Panc1 (cell line): ENCODE results near the gene C19orf53. TPM values are rescaled to one million over a fixed set of nuclear protein-coding genes. Genes with fewer than 3 reads are reported as not detected.

Source experiments
- ATAC-seq: fragments of 200-7000 bp; cut with Tn5 transposase; 2 replicates; pipeline ENCODE4 v1.9.1; 2020; ENCODE audit warnings: mild to moderate bottlenecking, moderate library complexity
- BruUV-seq: library from RNA; stranded (reverse); fragments of 400-500 nt; replicated peaks from 2 replicates; lab custom pipeline; 2021; lab: Mats Ljungman, UMichigan
- CTCF ChIA-PET: fragments of 300-600 bp; sonication (Branson Sonifier 250); formaldehyde crosslinking; loops from one replicate; lab custom pipeline; 2022; ENCODE audit warnings: antibody characterized with exemption; lab: Charles Lee
- POLR2A ChIA-PET: fragments of 300-600 bp; sonication (Branson Sonifier 250); formaldehyde crosslinking; loops from one replicate; lab custom pipeline; 2022; ENCODE audit warnings: antibody characterized with exemption; lab: Charles Lee
- DNase-seq: peaks from one replicate; pipeline ENCODE4 v3.0.0-alpha.2; 2010; ENCODE audit warnings: low read depth, low spot score
- H3K27ac ChIP-seq: 2 replicates; pipeline ENCODE4 v1.5.1; 2011; ENCODE audit warnings: mild to moderate bottlenecking, low read length, inconsistent platforms
- H3K27me3 ChIP-seq: fragments of 200-500 bp; sonication (Bioruptor generic); 2 replicates; pipeline ENCODE4 v1.6.0; 2014; ENCODE audit warnings: low read length, inconsistent platforms; ENCODE audit not compliant: control insufficient read depth, insufficient read depth
- H3K36me3 ChIP-seq: fragments of 200-500 bp; sonication (Bioruptor generic); 2 replicates; pipeline ENCODE4 v1.5.1; 2014; ENCODE audit warnings: inconsistent platforms, mild to moderate bottlenecking, low read length, moderate library complexity; ENCODE audit not compliant: control insufficient read depth, insufficient read depth
- H3K4me1 ChIP-seq: 2 replicates; pipeline ENCODE4 v1.5.1; 2011; ENCODE audit warnings: inconsistent platforms, mild to moderate bottlenecking, low read length, moderate library complexity; ENCODE audit not compliant: control insufficient read depth, insufficient read depth
- H3K4me3 ChIP-seq, 2 experiments: 2 replicates each; pipeline ENCODE4 v1.5.1; 2011 to 2012; ENCODE audit warnings: low read depth in 2 of 2, low read length in 2 of 2, mild to moderate bottlenecking in 2 of 2, inconsistent platforms in 1 of 2, moderate library complexity in 1 of 2
- H3K9me3 ChIP-seq: fragments of 200-500 bp; sonication (Bioruptor generic); 2 replicates; pipeline ENCODE4 v1.5.1; 2014; ENCODE audit warnings: low read depth, mild to moderate bottlenecking, inconsistent platforms, low read length, moderate library complexity; ENCODE audit not compliant: control insufficient read depth, insufficient read depth
- POLR2AphosphoS5 ChIP-seq: IDR thresholded peaks from 2 replicates; pipeline ENCODE4 v1.6.1; 2012; ENCODE audit warnings: mild to moderate bottlenecking, low read depth, low read length, moderate library complexity
- SIN3A ChIP-seq: IDR thresholded peaks from 2 replicates; pipeline ENCODE4 v1.6.1; 2012; ENCODE audit warnings: low read depth, mild to moderate bottlenecking, low read length, moderate library complexity, borderline replicate concordance; ENCODE audit not compliant: insufficient read depth
- TCF7L2 ChIP-seq: IDR thresholded peaks from 2 replicates; pipeline ENCODE4 v1.6.1; 2011; ENCODE audit warnings: mild to moderate bottlenecking, low read depth, low read length, inconsistent platforms
- in situ Hi-C: cut with HindIII; loops from 2 replicates; pipeline ENCODE4 v1.10.0; 2016; ENCODE audit warnings: low sequenced_read_pairs, low pct_unique_long_range_greater_than_20kb
- intact Hi-C: fragments of 100-400 bp; cut with micrococcal nuclease; formaldehyde crosslinking; loops from one replicate; pipeline ENCODE4 v1.10.0; 2022; ENCODE audit not compliant: unreplicated experiment
- total RNA-seq: library from RNA; stranded (reverse); gene quantifications from one replicate; pipeline ENCODE4 v1.2.1, GENCODE V29; 2021; ENCODE audit not compliant: unreplicated experiment
- TF ChIP-seq, protein P1 (sequence below), 2 experiments: IDR thresholded peaks; 2 replicates each; pipeline ENCODE4 v1.6.1; 2011 to 2012; ENCODE audit warnings: low read depth in 2 of 2, control low read depth in 1 of 2, low read length in 1 of 2, mild to moderate bottlenecking in 1 of 2, moderate library complexity in 1 of 2; ENCODE audit not compliant: insufficient read depth in 1 of 2
- TF ChIP-seq, protein P2 (sequence below): fragments of 450-650 bp; IDR thresholded peaks from 2 replicates; pipeline ENCODE4 v1.5.1; 2017; ENCODE audit warnings: mild to moderate bottlenecking

Gene C19orf53
- total RNA-seq, 1 experiment from 2014 or later, result 97.2 TPM

DNA sequence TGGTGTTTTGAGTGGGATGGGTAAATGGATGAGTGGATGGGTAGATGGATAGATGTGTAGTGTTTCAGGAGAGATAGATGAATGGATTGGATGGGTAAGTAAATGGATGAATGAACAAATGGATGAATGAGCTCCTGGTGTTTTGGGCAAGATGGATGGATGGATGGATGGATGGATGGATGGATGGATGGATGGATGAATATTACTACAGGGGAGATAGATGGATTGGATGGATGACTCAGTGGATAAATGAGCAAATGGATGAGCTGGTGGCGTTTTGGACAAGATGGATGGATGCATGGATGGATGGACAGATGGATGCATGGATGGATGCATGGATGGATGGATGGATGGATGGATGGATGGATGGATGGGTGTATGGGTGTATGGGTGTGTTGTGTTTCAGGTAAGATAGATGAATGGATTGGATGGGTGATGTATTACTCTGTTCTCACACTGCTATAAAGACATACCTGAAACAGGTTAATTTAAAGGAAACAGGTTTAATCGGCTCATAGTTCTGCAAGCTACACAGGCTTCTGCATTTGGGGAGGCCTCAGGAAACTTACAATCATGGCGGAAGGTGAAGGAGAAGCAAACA is 33.3 kb downstream of the C19orf53 start:
- in situ Hi-C loops, result no loop called here
- Histone ChIP-seq H3K4me3 (no peak overlapping the region), H3K27ac (no peak overlapping the region), H3K27me3 (no peaks in the 10 kb centered on the region), H3K4me1 (no peaks in the 10 kb centered on the region), H3K9me3 (no peaks in the 10 kb centered on the region), H3K36me3 (no peaks in the 10 kb centered on the region)
- intact Hi-C loops, result no loop called here
- TF ChIP-seq SIN3A, result no peak
- TF ChIP-seq TCF7L2, result no peak
- TF ChIP-seq POLR2AphosphoS5, result no peak
- TF ChIP-seq, protein P1, sequence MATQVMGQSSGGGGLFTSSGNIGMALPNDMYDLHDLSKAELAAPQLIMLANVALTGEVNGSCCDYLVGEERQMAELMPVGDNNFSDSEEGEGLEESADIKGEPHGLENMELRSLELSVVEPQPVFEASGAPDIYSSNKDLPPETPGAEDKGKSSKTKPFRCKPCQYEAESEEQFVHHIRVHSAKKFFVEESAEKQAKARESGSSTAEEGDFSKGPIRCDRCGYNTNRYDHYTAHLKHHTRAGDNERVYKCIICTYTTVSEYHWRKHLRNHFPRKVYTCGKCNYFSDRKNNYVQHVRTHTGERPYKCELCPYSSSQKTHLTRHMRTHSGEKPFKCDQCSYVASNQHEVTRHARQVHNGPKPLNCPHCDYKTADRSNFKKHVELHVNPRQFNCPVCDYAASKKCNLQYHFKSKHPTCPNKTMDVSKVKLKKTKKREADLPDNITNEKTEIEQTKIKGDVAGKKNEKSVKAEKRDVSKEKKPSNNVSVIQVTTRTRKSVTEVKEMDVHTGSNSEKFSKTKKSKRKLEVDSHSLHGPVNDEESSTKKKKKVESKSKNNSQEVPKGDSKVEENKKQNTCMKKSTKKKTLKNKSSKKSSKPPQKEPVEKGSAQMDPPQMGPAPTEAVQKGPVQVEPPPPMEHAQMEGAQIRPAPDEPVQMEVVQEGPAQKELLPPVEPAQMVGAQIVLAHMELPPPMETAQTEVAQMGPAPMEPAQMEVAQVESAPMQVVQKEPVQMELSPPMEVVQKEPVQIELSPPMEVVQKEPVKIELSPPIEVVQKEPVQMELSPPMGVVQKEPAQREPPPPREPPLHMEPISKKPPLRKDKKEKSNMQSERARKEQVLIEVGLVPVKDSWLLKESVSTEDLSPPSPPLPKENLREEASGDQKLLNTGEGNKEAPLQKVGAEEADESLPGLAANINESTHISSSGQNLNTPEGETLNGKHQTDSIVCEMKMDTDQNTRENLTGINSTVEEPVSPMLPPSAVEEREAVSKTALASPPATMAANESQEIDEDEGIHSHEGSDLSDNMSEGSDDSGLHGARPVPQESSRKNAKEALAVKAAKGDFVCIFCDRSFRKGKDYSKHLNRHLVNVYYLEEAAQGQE (IDR thresholded peaks at IDR 0.05; ENCODE audit: insufficient read depth in 1 of 2, low read depth in 2 of 2, low read length in 1 of 2), result no peak
- TF ChIP-seq, protein P2, sequence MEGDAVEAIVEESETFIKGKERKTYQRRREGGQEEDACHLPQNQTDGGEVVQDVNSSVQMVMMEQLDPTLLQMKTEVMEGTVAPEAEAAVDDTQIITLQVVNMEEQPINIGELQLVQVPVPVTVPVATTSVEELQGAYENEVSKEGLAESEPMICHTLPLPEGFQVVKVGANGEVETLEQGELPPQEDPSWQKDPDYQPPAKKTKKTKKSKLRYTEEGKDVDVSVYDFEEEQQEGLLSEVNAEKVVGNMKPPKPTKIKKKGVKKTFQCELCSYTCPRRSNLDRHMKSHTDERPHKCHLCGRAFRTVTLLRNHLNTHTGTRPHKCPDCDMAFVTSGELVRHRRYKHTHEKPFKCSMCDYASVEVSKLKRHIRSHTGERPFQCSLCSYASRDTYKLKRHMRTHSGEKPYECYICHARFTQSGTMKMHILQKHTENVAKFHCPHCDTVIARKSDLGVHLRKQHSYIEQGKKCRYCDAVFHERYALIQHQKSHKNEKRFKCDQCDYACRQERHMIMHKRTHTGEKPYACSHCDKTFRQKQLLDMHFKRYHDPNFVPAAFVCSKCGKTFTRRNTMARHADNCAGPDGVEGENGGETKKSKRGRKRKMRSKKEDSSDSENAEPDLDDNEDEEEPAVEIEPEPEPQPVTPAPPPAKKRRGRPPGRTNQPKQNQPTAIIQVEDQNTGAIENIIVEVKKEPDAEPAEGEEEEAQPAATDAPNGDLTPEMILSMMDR, result no peak
- ChIA-PET POLR2A (no interaction called here), CTCF (interaction anchor here (0.6 kb wide), 1 partner anchor 12 kb away, joined by 3 read pairs; no protein-coding TSS in a partner anchor)
- ATAC-seq (no peak), DNase-seq (no peak)
- BruUV-seq, result no TSS peak

DNA sequence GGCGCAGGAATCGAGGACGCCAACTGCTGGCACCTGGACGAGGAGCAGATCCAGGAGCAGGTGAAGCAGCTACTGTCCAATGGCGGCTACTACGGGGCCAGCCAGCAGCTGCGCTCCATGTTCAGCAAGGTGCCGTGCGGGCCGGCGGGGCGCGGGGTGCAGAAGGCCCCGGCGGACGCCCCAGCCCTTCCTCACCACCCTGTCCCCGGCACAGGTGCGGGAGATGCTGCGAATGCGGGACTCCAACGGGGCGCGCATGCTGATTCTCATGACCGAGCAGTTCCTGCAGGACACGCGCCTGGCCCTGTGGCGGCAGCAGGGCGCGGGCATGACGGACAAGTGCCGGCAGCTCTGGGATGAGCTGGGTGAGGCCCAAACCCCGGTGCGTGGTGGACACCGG is 34.6 kb downstream of the C19orf53 start:
- in situ Hi-C loops (no loop called here), intact Hi-C loops (no loop called here)
- Histone ChIP-seq H3K36me3 (no peaks in the 10 kb centered on the region), H3K4me3 (no peak overlapping the region), H3K4me1 (no peaks in the 10 kb centered on the region), H3K9me3 (no peaks in the 10 kb centered on the region), H3K27me3 (no peaks in the 10 kb centered on the region), H3K27ac (no peak overlapping the region)
- BruUV-seq, result no TSS peak
- ATAC-seq (no peak), DNase-seq (no peak)
- TF ChIP-seq POLR2AphosphoS5, result no peak
- TF ChIP-seq TCF7L2, result no peak
- TF ChIP-seq, protein P2, result no peak
- TF ChIP-seq SIN3A, result no peak
- TF ChIP-seq, protein P1 (IDR thresholded peaks at IDR 0.05; ENCODE audit: insufficient read depth in 1 of 2, low read depth in 2 of 2, low read length in 1 of 2), result no peak
- ChIA-PET POLR2A (interaction anchor here (0.7 kb wide), 1 partner anchor 40 kb away, joined by 11 read pairs; no protein-coding TSS in a partner anchor), CTCF (no interaction called here)
